ENCODE data around the gene CUX1.
"Not testable (repeated sequence)": the region's sequence is repeated elsewhere in the genome, so short reads cannot be mapped to it uniquely, and the experiment has no call there.

Gene CUX1

GRCh38 chr7:102284399-102284798 is 467.0 kb downstream of the CUX1 start:
- no peak for DNase-seq

- DNase-seq = no peak
Observed at GRCh38 chr7:102284891-102285539, 467.6 kb downstream of the CUX1 start.

GRCh38 chr7:102285540-102286236 is 468.3 kb downstream of the CUX1 start:
- DNase-seq = no peak

GRCh38 chr7:102286237-102287110 is 469.0 kb downstream of the CUX1 start, which contains the start of gene SH2B2:
SH2B2 (plus strand) TSS chr7:102286868; CDS start chr7:102300551, 13,683 bp downstream.
- peak; percentile 24 for DNase-seq

GRCh38 chr7:102287111-102287980 is 469.9 kb downstream of the CUX1 start:
- peak; percentile 1 for DNase-seq

GRCh38 chr7:102287981-102288278 is 470.5 kb downstream of the CUX1 start:
- no peak for DNase-seq

- no peak for DNase-seq
Observed at GRCh38 chr7:102288285-102288930, 471.0 kb downstream of the CUX1 start.

- no peak for DNase-seq
Observed at GRCh38 chr7:102289057-102289456, 471.6 kb downstream of the CUX1 start.

- no peak for DNase-seq
Observed at GRCh38 chr7:102291056-102291915, 473.9 kb downstream of the CUX1 start.

GRCh38 chr7:102291916-102292267 is 474.5 kb downstream of the CUX1 start:
- DNase-seq = no peak

- DNase-seq = no peak
Observed at GRCh38 chr7:102292813-102293798, 475.7 kb downstream of the CUX1 start.

GRCh38 chr7:102294589-102294988 is 477.2 kb downstream of the CUX1 start:
- no peak for DNase-seq

GRCh38 chr7:102295346-102296178 is 478.1 kb downstream of the CUX1 start:
- DNase-seq = no peak

- no peak for DNase-seq
Observed at GRCh38 chr7:102296179-102296438, 478.7 kb downstream of the CUX1 start.

- DNase-seq = no peak
Observed at GRCh38 chr7:102296514-102296913, 479.1 kb downstream of the CUX1 start.

- no peak for DNase-seq
Observed at GRCh38 chr7:102297487-102298218, 480.2 kb downstream of the CUX1 start.

- no peak for DNase-seq
Observed at GRCh38 chr7:102300643-102301221, 483.3 kb downstream of the CUX1 start.

GRCh38 chr7:102301367-102301766 is 483.9 kb downstream of the CUX1 start:
- DNase-seq = not testable (repeated sequence)
